Prostate gland (tissue), 2 donors: ENCODE results near the gene CSNK1A1L. TPM values are rescaled to one million over a fixed set of nuclear protein-coding genes. Genes with fewer than 3 reads are reported as not detected.

Experiments
- DNase-seq: peaks from one replicate; pipeline ENCODE4 v3.0.0-alpha.2; 2019; ENCODE audit warnings: low spot score
- H3K27ac ChIP-seq, 2 donors: fragments of 200-600 bp; sonication (generic); 2 replicates each; pipeline ENCODE4 v1.5.1; 2017 to 2019
- H3K27me3 ChIP-seq: fragments of 200-600 bp; sonication (generic); replicated peaks from 2 replicates; pipeline ENCODE4 v1.5.1; 2019; ENCODE audit not compliant: insufficient read depth
- H3K36me3 ChIP-seq, 2 donors: fragments of 200-600 bp; sonication (generic); 1 replicate in 1 of 2; 2 replicates in 1 of 2; pipeline versions ENCODE4 v1.5.1 to v1.8.1; 2017 to 2019
- H3K4me1 ChIP-seq: fragments of 200-600 bp; sonication (generic); replicated peaks from 2 replicates; pipeline ENCODE4 v1.5.1; 2019
- H3K4me3 ChIP-seq, 2 donors: fragments of 200-600 bp; sonication (generic); 2 replicates each; pipeline ENCODE4 v1.5.1; 2017 to 2019
- H3K9me3 ChIP-seq: fragments of 200-600 bp; sonication (generic); 2 replicates; pipeline ENCODE4 v1.5.1; 2017
- CTCF ChIP-seq, 4 experiments: fragments of 200-600 bp in 2 of 4; fragments of 450-650 bp in 2 of 4; sonication (generic) in 2 of 4; IDR thresholded peaks; 1 replicate in 3 of 4; 2 replicates in 1 of 4; pipeline ENCODE4 v1.5.1; 2016 to 2019; ENCODE audit warnings: antibody characterized with exemption in 4 of 4, mild to moderate bottlenecking in 2 of 4, moderate library complexity in 2 of 4
- POLR2A ChIP-seq: fragments of 450-650 bp; IDR thresholded peaks from one replicate; pipeline ENCODE4 v1.6.1; 2016; ENCODE audit warnings: antibody characterized with exemption, mild to moderate bottlenecking
- POLR2AphosphoS5 ChIP-seq: sonication (generic); formaldehyde crosslinking; IDR thresholded peaks from one replicate; pipeline ENCODE4 v1.6.1; 2017; ENCODE audit warnings: antibody characterized with exemption
- WGBS: methylation state at CpG from one replicate; pipeline ENCODE4 v1.1.5; 2018; 5-methylcytosine and 5-hydroxymethylcytosine counted together
- intact Hi-C: fragments of 100-400 bp; cut with DNase I; formaldehyde crosslinking; loops from one replicate; pipeline ENCODE4 v1.14.2; 2022
- total RNA-seq, 2 donors: library from RNA; depleted of rRNA; stranded (reverse); fragments of >200 nt; gene quantifications; one replicate each; pipeline ENCODE4 v1.1.0, GENCODE V29; 2016

Gene CSNK1A1L
- total RNA-seq, 2 donors from 2014 or later = 1.6 TPM; not detected in 1

GRCh38 chr13:37070956-37071355 is 34.5 kb downstream of the CSNK1A1L start:
- intact Hi-C loops = no loop called here
- whole genome bisulfite sequencing = 95% methylated on average over 7 of the region's 7 CpGs
- TF ChIP-seq POLR2AphosphoS5 = no peak
- TF ChIP-seq POLR2A = no peak
- no peak for TF ChIP-seq CTCF (IDR thresholded peaks at IDR 0.05)

GRCh38 chr13:37070145-37070695 is 35.2 kb downstream of the CSNK1A1L start:
- no peaks in the 10 kb centered on the region for H3K36me3 ChIP-seq
- intact Hi-C loops = no loop called here
- H3K4me3 ChIP-seq = no peak overlapping the region
- no peaks in the 10 kb centered on the region for H3K9me3 ChIP-seq
- no peaks in the 10 kb centered on the region for H3K27me3 ChIP-seq
- DNase-seq = no peak
- H3K4me1 ChIP-seq = no peaks in the 10 kb centered on the region
- whole genome bisulfite sequencing = 89% methylated on average over 9 of the region's 9 CpGs
- TF ChIP-seq POLR2A (no peak), POLR2AphosphoS5 (no peak), CTCF (IDR thresholded peaks at IDR 0.05) (no peak)
- H3K27ac ChIP-seq = no peak overlapping the region

More at GRCh38 chr13:37070956-37071355, 34.5 kb downstream of the CSNK1A1L start:
- no peaks in the 10 kb centered on the region for H3K27me3 ChIP-seq
- no peak overlapping the region for H3K27ac ChIP-seq
- DNase-seq = no peak
- no peaks in the 10 kb centered on the region for H3K9me3 ChIP-seq
- H3K4me1 ChIP-seq = no peaks in the 10 kb centered on the region
- H3K36me3 ChIP-seq = no peaks in the 10 kb centered on the region
- H3K4me3 ChIP-seq = no peak overlapping the region

GRCh38 chr13:37069597-37070103 is 35.8 kb downstream of the CSNK1A1L start:
- no peak for TF ChIP-seq CTCF (IDR thresholded peaks at IDR 0.05)
- TF ChIP-seq POLR2AphosphoS5 = no peak
- no peak for TF ChIP-seq POLR2A
- no peaks in the 10 kb centered on the region for H3K9me3 ChIP-seq
- no peak for DNase-seq
- WGBS = 88% methylated on average over 22 of the region's 22 CpGs
- no peak overlapping the region for H3K27ac ChIP-seq
- H3K4me1 ChIP-seq = no peaks in the 10 kb centered on the region
- no peaks in the 10 kb centered on the region for H3K36me3 ChIP-seq
- intact Hi-C loops = no loop called here
- no peaks in the 10 kb centered on the region for H3K27me3 ChIP-seq
- no peak overlapping the region for H3K4me3 ChIP-seq

- H3K4me1 ChIP-seq = no peaks in the 10 kb centered on the region
- no peaks in the 10 kb centered on the region for H3K36me3 ChIP-seq
- H3K9me3 ChIP-seq = no peaks in the 10 kb centered on the region
- no peak overlapping the region for H3K27ac ChIP-seq
- no peak overlapping the region for H3K4me3 ChIP-seq
- TF ChIP-seq CTCF (IDR thresholded peaks at IDR 0.05) (peak in 1 of 4 experiments; percentile 9), POLR2A (no peak)
- H3K27me3 ChIP-seq = no peaks in the 10 kb centered on the region
- no peak for DNase-seq
- intact Hi-C loops = no loop called here
These were observed 36.5 kb downstream of the CSNK1A1L start for GRCh38 chr13:37068962-37069361.

- Histone ChIP-seq H3K9me3 (no peaks in the 10 kb centered on the region), H3K4me3 (no peak overlapping the region), H3K4me1 (no peaks in the 10 kb centered on the region), H3K36me3 (no peaks in the 10 kb centered on the region), H3K27ac (no peak overlapping the region), H3K27me3 (no peaks in the 10 kb centered on the region)
- intact Hi-C loops = no loop called here
- no peak for TF ChIP-seq POLR2AphosphoS5
- WGBS = 76% methylated on average over 2 of the region's 2 CpGs
- DNase-seq = no peak
These were observed 37.6 kb downstream of the CSNK1A1L start for GRCh38 chr13:37067874-37068273.
